Colonic mucosa (tissue), 4 donors: ENCODE results near the gene FILIP1. TPM values are rescaled to one million over a fixed set of nuclear protein-coding genes. Genes with fewer than 3 reads are reported as not detected.

Source experiments
- DNase-seq: peaks from one replicate; pipeline ENCODE4 v3.0.0-alpha.2; 2020
- H3K27ac ChIP-seq: fragments of 200-600 bp; one replicate; pipeline ENCODE4 v1.8.0; 2021
- H3K27me3 ChIP-seq: fragments of 200-600 bp; one replicate; pipeline ENCODE4 v1.8.0; 2021
- H3K36me3 ChIP-seq: fragments of 200-600 bp; one replicate; pipeline ENCODE4 v1.8.0; 2021
- H3K4me1 ChIP-seq: fragments of 200-600 bp; one replicate; pipeline ENCODE4 v1.8.0; 2021; ENCODE audit warnings: mild to moderate bottlenecking
- H3K4me3 ChIP-seq: fragments of 200-600 bp; one replicate; pipeline ENCODE4 v1.8.0; 2021
- H3K9ac ChIP-seq, 2 donors: one replicate each; pipeline ENCODE4 v1.7.0; 2013; ENCODE audit warnings: control low read depth in 2 of 2, low read depth in 2 of 2, low read length in 2 of 2
- H3K9me3 ChIP-seq: fragments of 200-600 bp; one replicate; pipeline ENCODE4 v1.8.0; 2021
- CTCF ChIP-seq: fragments of 200-600 bp; IDR thresholded peaks from one replicate; pipeline ENCODE4 v1.8.0; 2022; ENCODE audit warnings: antibody characterized with exemption, mild to moderate bottlenecking
- intact Hi-C: fragments of 100-400 bp; cut with DNase I; formaldehyde crosslinking; loops from one replicate; pipeline ENCODE4 v1.14.1; 2022
- total RNA-seq, 2 donors: library from RNA; stranded (reverse); fragmentation: NEBNext Ultra II Directional in 1 of 2; extraction: Animal tissue kit (Norgen Biotek cat#: 25700) in 1 of 2; gene quantifications; one replicate each; pipeline ENCODE4 v1.2.1, GENCODE V29; 2021
- donor health status: healthy.
- donor health status: DM: no; HTN: no; CAD: no.
- donor health status: DM: no; HTN: no; CAD: no.

FILIP1 gene
- total RNA-seq, 2 donors from 2014 or later = 0.57 to 6.5 TPM

DNA sequence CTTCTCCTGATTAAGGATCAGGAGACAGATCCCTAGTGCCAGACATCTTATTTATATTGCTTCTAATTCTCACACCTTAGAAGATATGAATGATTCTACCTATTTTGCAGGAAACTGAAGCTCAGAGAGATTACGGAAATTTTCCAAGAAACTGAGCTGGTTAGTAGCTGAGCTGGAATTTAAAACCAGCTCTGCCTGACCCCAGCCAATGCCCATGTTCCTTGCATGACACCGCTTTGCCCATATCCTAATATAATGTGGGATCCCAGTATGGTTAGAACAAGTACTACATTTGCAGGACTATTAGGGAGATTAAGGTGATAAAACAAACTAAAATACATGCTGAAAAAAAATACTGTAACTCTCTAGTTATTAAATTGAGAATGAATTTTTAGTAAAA, 210.9 kb downstream of the FILIP1 start:
- Histone ChIP-seq H3K27ac (no peak overlapping the region), H3K4me3 (no peak overlapping the region), H3K27me3 (no peaks in the 10 kb centered on the region), H3K9ac (no peak overlapping the region), H3K36me3 (no peaks in the 10 kb centered on the region), H3K9me3 (no peaks in the 10 kb centered on the region), H3K4me1 (no peaks in the 10 kb centered on the region)
- DNase-seq = no peak
- TF ChIP-seq CTCF = no peak
- intact Hi-C loops = no loop called here

GRCh38 chr6:75281653-75282052, 211.9 kb downstream of the FILIP1 start:
- Histone ChIP-seq H3K27me3 (no peaks in the 10 kb centered on the region), H3K9me3 (no peaks in the 10 kb centered on the region), H3K27ac (no peak overlapping the region), H3K4me3 (no peak overlapping the region), H3K4me1 (no peaks in the 10 kb centered on the region), H3K36me3 (no peaks in the 10 kb centered on the region), H3K9ac (no peak overlapping the region)
- no peak for TF ChIP-seq CTCF
- no peak for DNase-seq
- intact Hi-C loops = no loop called here

- intact Hi-C loops = no loop called here
Observed at GRCh38 chr6:75280131-75280855, 213.3 kb downstream of the FILIP1 start.

GRCh38 chr6:75279418-75279817, 214.2 kb downstream of the FILIP1 start:
- Histone ChIP-seq H3K36me3 (no peaks in the 10 kb centered on the region), H3K4me3 (no peak overlapping the region), H3K9me3 (no peaks in the 10 kb centered on the region), H3K27me3 (no peaks in the 10 kb centered on the region), H3K4me1 (no peaks in the 10 kb centered on the region), H3K27ac (no peak overlapping the region), H3K9ac (no peak overlapping the region)
- no peak for TF ChIP-seq CTCF
- intact Hi-C loops = no loop called here
- no peak for DNase-seq

More at GRCh38 chr6:75280131-75280855, 213.3 kb downstream of the FILIP1 start:
- Histone ChIP-seq H3K4me3 (no peak overlapping the region), H3K36me3 (no peaks in the 10 kb centered on the region), H3K27me3 (no peaks in the 10 kb centered on the region), H3K9ac (no peak overlapping the region), H3K4me1 (no peaks in the 10 kb centered on the region), H3K27ac (no peak overlapping the region), H3K9me3 (no peaks in the 10 kb centered on the region)
- no peak for TF ChIP-seq CTCF
- no peak for DNase-seq

DNA sequence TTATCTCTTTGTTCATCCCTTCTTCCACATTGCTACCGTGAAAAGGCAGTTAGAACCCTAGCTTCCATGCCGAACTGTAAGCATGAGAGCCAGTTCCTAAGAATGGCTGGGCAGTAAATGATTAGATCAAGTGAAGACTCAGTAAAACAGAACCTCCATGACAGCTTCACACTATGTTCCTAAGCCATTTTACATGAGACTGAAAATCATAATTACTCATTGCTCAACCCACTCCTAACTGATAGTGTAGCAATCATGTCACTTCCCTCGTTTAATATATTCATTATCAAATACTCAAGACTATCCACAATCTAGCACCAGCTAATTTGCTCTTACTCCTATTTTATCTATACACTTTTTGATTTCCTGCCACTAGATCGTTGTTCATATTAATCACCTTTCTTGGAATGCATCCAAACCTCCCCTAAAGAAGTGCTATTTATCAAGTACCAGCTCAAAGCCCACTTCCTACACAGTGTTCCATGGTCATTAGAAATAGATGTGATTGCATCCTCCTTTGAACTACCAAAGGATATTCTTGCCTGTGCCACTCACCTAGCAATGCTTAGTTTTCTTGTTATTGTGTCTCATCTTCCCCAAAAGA, 215.0 kb downstream of the FILIP1 start:
- no peak overlapping the region for H3K4me3 ChIP-seq
- H3K9ac ChIP-seq = no peak overlapping the region
- TF ChIP-seq CTCF = no peak
- no peaks in the 10 kb centered on the region for H3K4me1 ChIP-seq
- no peaks in the 10 kb centered on the region for H3K9me3 ChIP-seq
- no peaks in the 10 kb centered on the region for H3K27me3 ChIP-seq
- H3K36me3 ChIP-seq = no peaks in the 10 kb centered on the region
- no peak for DNase-seq
- H3K27ac ChIP-seq = no peak overlapping the region
- intact Hi-C loops = no loop called here
